ENCODE data around the gene EFHD1. TPM values are rescaled to one million over a fixed set of nuclear protein-coding genes. Genes with fewer than 3 reads are reported as not detected.
A peak's percentile ranks its signal among the peaks of the same experiment; 100 is the strongest.
"Not testable (repeated sequence)": the region's sequence is repeated elsewhere in the genome, so short reads cannot be mapped to it uniquely, and the experiment has no call there.

Gene EFHD1
- total and polyA plus RNA-seq, 10 donors = 13.6 to 96.2 (median 46.4) TPM

- 1 to 2% (median 2%) methylated on average over 34 to 40 of the region's 40 CpGs for WGBS, 5 donors
- TF ChIP-seq CTCF (IDR thresholded peaks at IDR 0.05 in 8 of 11, conservative IDR thresholded peaks at IDR 0.05 in 3 of 11) = peak in 2 of 11 experiments; percentile 4 to 12
- no peak for TF ChIP-seq POLR2A (IDR thresholded peaks at IDR 0.05)
- peak in 2 of 3 donors; percentile 58 to 87 for TF ChIP-seq POLR2AphosphoS5 (IDR thresholded peaks at IDR 0.05)
- H3K27ac ChIP-seq = peak overlapping the region; percentile 66 to 88 (median 84)
- peaks cover 0 to 81% (median 33%) of the 10 kb centered on the region in 7 donors for H3K27me3 ChIP-seq (replicated peaks in 1 of 7)
- H3K4me3 ChIP-seq = peak overlapping the region; percentile 45 to 77 (median 60)
- peaks cover 2 to 63% (median 36%) of the 10 kb centered on the region in 6 donors for H3K4me1 ChIP-seq
- H3K36me3 ChIP-seq = no peaks in the 10 kb centered on the region
- no peaks in the 10 kb centered on the region for H3K9me3 ChIP-seq
- intact Hi-C loops (cut with DNase I; ENCODE audit: low total_unique reads) = no loop called here
- DNase-seq = peak; percentile 79
Observed at GRCh38 chr2:232632904-232633412, 446 bp upstream of the EFHD1 start.

- Histone ChIP-seq H3K4me1 (peaks cover 2 to 71% (median 39%) of the 10 kb centered on the region in 6 donors), H3K9me3 (no peaks in the 10 kb centered on the region), H3K36me3 (no peaks in the 10 kb centered on the region), H3K27ac (peak overlapping the region; percentile 14 to 88 (median 84)), H3K27me3 (replicated peaks in 1 of 7) (peaks cover 0 to 77% (median 33%) of the 10 kb centered on the region in 7 donors), H3K4me3 (peak overlapping the region; percentile 45 to 77 (median 60))
- no peak for DNase-seq
- intact Hi-C loops (cut with DNase I; ENCODE audit: low total_unique reads) = no loop called here
- WGBS, 5 donors = 10 to 16% (median 12%) methylated on average over 42 to 61 of the region's 61 CpGs
- TF ChIP-seq CTCF (IDR thresholded peaks at IDR 0.05 in 8 of 11, conservative IDR thresholded peaks at IDR 0.05 in 3 of 11) (no peak), POLR2AphosphoS5 (IDR thresholded peaks at IDR 0.05) (peak; percentile 21 to 56 (median 44))
Observed at GRCh38 chr2:232634206-232635150, 1.1 kb downstream of the EFHD1 start.

GRCh38 chr2:232635376-232635775 is 2.0 kb downstream of the EFHD1 start:
- Histone ChIP-seq H3K27me3 (replicated peaks in 1 of 7) (peaks cover 0 to 68% (median 31%) of the 10 kb centered on the region in 7 donors), H3K4me1 (peaks cover 2 to 75% (median 39%) of the 10 kb centered on the region in 6 donors), H3K27ac (peak overlapping the region in 5 of 8 donors; percentile 49 to 88 (median 86)), H3K4me3 (peak overlapping the region in 4 of 8 donors; percentile 57 to 77 (median 61))
- intact Hi-C loops (cut with DNase I; ENCODE audit: low total_unique reads); DNase-seq; H3K9me3 ChIP-seq; H3K36me3 ChIP-seq: not testable (repeated sequence)
- 90 to 97% (median 94%) methylated on average over 10 of the region's 10 CpGs for whole genome bisulfite sequencing, 5 donors

- TF ChIP-seq POLR2AphosphoS5 (IDR thresholded peaks at IDR 0.05) = no peak
- no peak for TF ChIP-seq POLR2A (IDR thresholded peaks at IDR 0.05)
- TF ChIP-seq CTCF (IDR thresholded peaks at IDR 0.05 in 8 of 11, conservative IDR thresholded peaks at IDR 0.05 in 3 of 11) = no peak
- H3K4me1 ChIP-seq = peaks cover 2 to 80% (median 39%) of the 10 kb centered on the region in 6 donors
- peaks cover 0 to 2% (median 0%) of the 10 kb centered on the region in 6 donors for H3K36me3 ChIP-seq
- WGBS, 5 donors = 86 to 95% (median 91%) methylated on average over 4 of the region's 4 CpGs
- peaks cover 0 to 63% (median 31%) of the 10 kb centered on the region in 7 donors for H3K27me3 ChIP-seq (replicated peaks in 1 of 7)
- DNase-seq = no peak
- peak overlapping the region in 2 of 8 donors; percentile 58 to 77 for H3K4me3 ChIP-seq
- no peaks in the 10 kb centered on the region for H3K9me3 ChIP-seq
- peak overlapping the region in 5 of 8 donors; percentile 49 to 87 (median 65) for H3K27ac ChIP-seq
- intact Hi-C loops (cut with DNase I; ENCODE audit: low total_unique reads) = no loop called here
Observed at GRCh38 chr2:232635820-232636219, 2.4 kb downstream of the EFHD1 start.
